Left kidney (tissue), 2 donors: ENCODE measurements around the gene CTAGE6. TPM values are rescaled to one million over a fixed set of nuclear protein-coding genes. Genes with fewer than 3 reads are reported as not detected.
"Not testable (repeated sequence)": the region's sequence is repeated elsewhere in the genome, so short reads cannot be mapped to it uniquely, and the experiment has no call there.

Experiments
- DNase-seq: peaks from one replicate; pipeline ENCODE4 v3.0.0-alpha.2; 2013
- polyA plus RNA-seq: library from polyadenylated mRNA; unstranded; fragments of 120-200 nt; gene quantifications from one replicate; pipeline ENCODE4 v1.2.1, GENCODE V29; 2013; ENCODE audit not compliant: insufficient read length

The CTAGE6 gene
- polyA plus RNA-seq, 1 donor: not detected

GRCh38 chr7:143715543-143716193, 41.8 kb downstream of the CTAGE6 start:
- DNase-seq: not testable (repeated sequence)

- DNase-seq: not testable (repeated sequence)
These were observed 42.7 kb downstream of the CTAGE6 start for GRCh38 chr7:143714581-143715454.

- DNase-seq: not testable (repeated sequence)
These were observed 45.1 kb downstream of the CTAGE6 start for GRCh38 chr7:143712381-143712780.

- DNase-seq: not testable (repeated sequence)
These were observed 45.7 kb downstream of the CTAGE6 start for GRCh38 chr7:143711727-143712324.

DNA sequence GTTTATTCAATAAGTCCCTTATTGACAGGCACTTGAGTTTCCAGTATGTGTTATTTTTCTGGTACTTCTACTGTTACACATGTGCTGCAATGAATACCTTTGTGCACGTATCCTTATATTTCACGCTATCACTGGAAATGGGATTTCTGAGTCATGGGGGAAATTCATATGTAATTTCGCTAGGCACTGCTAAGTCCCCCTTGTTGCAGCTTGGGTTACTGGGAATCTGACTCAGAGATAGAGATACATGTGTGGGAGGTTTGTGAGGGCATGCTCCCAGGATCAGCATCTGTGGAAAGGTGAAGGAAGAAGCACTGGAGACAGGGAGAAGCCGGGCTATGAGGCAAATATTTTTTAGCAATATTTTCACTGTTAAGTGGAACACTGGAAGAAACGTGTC, 47.6 kb downstream of the CTAGE6 start:
- DNase-seq: not testable (repeated sequence)

Other genes with a start within 250 kb of the CTAGE6 start
- gene CTAGE15, start 185.9 kb downstream of the CTAGE6 start, polyA plus RNA-seq: 0.73 TPM
- 3.3 TPM for gene TCAF2, start 136.7 kb downstream of the CTAGE6 start, polyA plus RNA-seq
- gene TCAF1, start 144.5 kb upstream of the CTAGE6 start, polyA plus RNA-seq: 84.1 TPM
- not detected for gene OR2F2, start 177.5 kb upstream of the CTAGE6 start, polyA plus RNA-seq
- 0.45 TPM for gene OR2F1, start 197.1 kb upstream of the CTAGE6 start, polyA plus RNA-seq
- gene OR6B1, start 242.6 kb upstream of the CTAGE6 start, polyA plus RNA-seq: not detected